IMR-90 (cell line): ENCODE measurements around the gene SMAD7. TPM values are rescaled to one million over a fixed set of nuclear protein-coding genes. Genes with fewer than 3 reads are reported as not detected.

Source experiments
- ATAC-seq: fragments of 200-7000 bp; cut with Tn5 transposase; 2 replicates; pipeline ENCODE4 v1.9.1; 2020; ENCODE audit warnings: low read depth, mild to moderate bottlenecking, moderate library complexity
- BruUV-seq: library from RNA; stranded (reverse); fragments of 400-500 nt; replicated peaks from 2 replicates; lab custom pipeline; 2021; lab: Mats Ljungman, UMichigan
- CTCF ChIA-PET: fragments of 300-600 bp; formaldehyde crosslinking; extraction: SDS; loops from one replicate; lab custom pipeline; 2021; ENCODE audit warnings: antibody characterized with exemption; lab: Yijun Ruan, JAX
- POLR2A ChIA-PET: fragments of 300-600 bp; sonication (Branson Sonifier 250); formaldehyde crosslinking; loops from one replicate; lab custom pipeline; 2022; ENCODE audit warnings: antibody characterized with exemption; ENCODE audit not compliant: unreplicated experiment; lab: Charles Lee
- DNase-seq: peaks from one replicate; pipeline ENCODE4 v3.0.0; 2013
- H2AFZ ChIP-seq: replicated peaks from 2 replicates; pipeline ENCODE3; 2013; ENCODE audit warnings: low read length, mild to moderate bottlenecking; ENCODE audit not compliant: poor library complexity
- H2AK5ac ChIP-seq: 2 replicates; pipeline ENCODE4 v1.6.1; 2013; ENCODE audit warnings: low read depth, low read length, inconsistent platforms
- H2AK9ac ChIP-seq: replicated peaks from 2 replicates; pipeline ENCODE3; 2013; ENCODE audit warnings: mild to moderate bottlenecking, low read depth, low read length, moderate library complexity; ENCODE audit not compliant: poor library complexity
- H2BK120ac ChIP-seq: 2 replicates; pipeline ENCODE4 v1.6.1; 2013; ENCODE audit warnings: low read depth, low read length, inconsistent platforms
- H2BK15ac ChIP-seq: 3 replicates; pipeline ENCODE4 v1.6.1; 2013; ENCODE audit warnings: low read depth, low read length, inconsistent platforms
- H2BK20ac ChIP-seq: 2 replicates; pipeline ENCODE4 v1.6.1; 2013; ENCODE audit warnings: low read depth, mild to moderate bottlenecking, inconsistent platforms, low read length, moderate library complexity
- H2BK5ac ChIP-seq: 2 replicates; pipeline ENCODE4 v1.6.1; 2013; ENCODE audit warnings: mild to moderate bottlenecking, low read depth, low read length, inconsistent platforms; ENCODE audit not compliant: poor library complexity, severe bottlenecking
- H3K14ac ChIP-seq: replicated peaks from 2 replicates; pipeline ENCODE4 v1.6.1; 2013; ENCODE audit warnings: low read depth, low read length, inconsistent platforms
- H3K18ac ChIP-seq: 2 replicates; pipeline ENCODE4 v1.6.1; 2013; ENCODE audit warnings: low read depth, low read length, control low read depth
- H3K23ac ChIP-seq: 2 replicates; pipeline ENCODE4 v1.6.1; 2013; ENCODE audit warnings: low read depth, low read length, inconsistent platforms
- H3K27ac ChIP-seq: 2 replicates; pipeline ENCODE4 v1.5.1; 2013; ENCODE audit warnings: mild to moderate bottlenecking, control low read depth, low read length; ENCODE audit not compliant: insufficient read depth
- H3K27me3 ChIP-seq: 2 replicates; pipeline ENCODE4 v1.6.1; 2013; ENCODE audit warnings: low read length; ENCODE audit not compliant: control insufficient read depth, insufficient read depth
- H3K36me3 ChIP-seq: 2 replicates; pipeline ENCODE4 v1.6.1; 2013; ENCODE audit warnings: low read length, mixed read lengths; ENCODE audit not compliant: control insufficient read depth, insufficient read depth
- H3K4ac ChIP-seq: 2 replicates; pipeline ENCODE4 v1.6.1; 2013; ENCODE audit warnings: low read depth, low read length, inconsistent platforms
- H3K4me1 ChIP-seq: 2 replicates; pipeline ENCODE4 v1.6.1; 2013; ENCODE audit warnings: low read length, mixed read lengths; ENCODE audit not compliant: control insufficient read depth, insufficient read depth
- H3K4me2 ChIP-seq: 2 replicates; pipeline ENCODE4 v1.6.1; 2013; ENCODE audit warnings: low read depth, mild to moderate bottlenecking, control low read depth, low read length, moderate library complexity
- H3K4me3 ChIP-seq: 2 replicates; pipeline ENCODE4 v1.5.1; 2013; ENCODE audit warnings: low read depth, mild to moderate bottlenecking, control low read depth, low read length, moderate library complexity; ENCODE audit not compliant: insufficient read depth
- H3K56ac ChIP-seq: 2 replicates; pipeline ENCODE4 v1.6.1; 2013; ENCODE audit warnings: low read length, inconsistent platforms; ENCODE audit not compliant: insufficient read depth; ENCODE audit errors: extremely low read depth
- H3K79me1 ChIP-seq, 2 experiments: 2 replicates each; pipeline ENCODE4 v1.6.1; 2013; ENCODE audit warnings: low read length in 2 of 2, inconsistent platforms in 1 of 2, low read depth in 1 of 2
- H3K9ac ChIP-seq: 2 replicates; pipeline ENCODE4 v1.6.1; 2013; ENCODE audit warnings: low read depth, low read length, control low read depth
- H3K9me1 ChIP-seq: 2 replicates; pipeline ENCODE4 v1.6.1; 2013; ENCODE audit warnings: low read length, inconsistent platforms; ENCODE audit not compliant: insufficient read depth
- H3K9me3 ChIP-seq: 2 replicates; pipeline ENCODE4 v1.6.1; 2013; ENCODE audit warnings: low read length; ENCODE audit not compliant: control insufficient read depth, insufficient read depth
- H4K20me1 ChIP-seq: 2 replicates; pipeline ENCODE4 v1.6.1; 2013; ENCODE audit warnings: low read length, inconsistent platforms; ENCODE audit not compliant: insufficient read depth
- H4K5ac ChIP-seq: 2 replicates; pipeline ENCODE4 v1.6.1; 2013; ENCODE audit warnings: mild to moderate bottlenecking, low read depth, low read length, control low read depth
- H4K8ac ChIP-seq, 2 experiments: 2 replicates each; pipeline ENCODE4 v1.6.1; 2013; ENCODE audit warnings: low read depth in 2 of 2, low read length in 2 of 2, control low read depth in 1 of 2, inconsistent platforms in 1 of 2
- H4K91ac ChIP-seq: 2 replicates; pipeline ENCODE4 v1.6.1; 2013; ENCODE audit warnings: low read depth, low read length, inconsistent platforms; ENCODE audit not compliant: insufficient read depth
- BHLHE40 ChIP-seq: fragments of 150-350 bp; IDR thresholded peaks from 2 replicates; pipeline ENCODE4 v1.6.1; 2016; ENCODE audit warnings: mild to moderate bottlenecking, low read depth, low read length
- CEBPB ChIP-seq: IDR thresholded peaks from 2 replicates; pipeline ENCODE4 v1.6.1; 2012; ENCODE audit warnings: low read depth, low read length, improper control_type of control experiment
- CHD1 ChIP-seq: IDR thresholded peaks from 2 replicates; pipeline ENCODE4 v1.6.1; 2012; ENCODE audit warnings: low read depth, low read length, improper control_type of control experiment
- CTCF ChIP-seq: conservative IDR thresholded peaks from 2 replicates; pipeline ENCODE4 v1.5.1; 2012; ENCODE audit warnings: mild to moderate bottlenecking, low read depth, low read length, improper control_type of control experiment
- ELK1 ChIP-seq: fragments of 150-350 bp; IDR thresholded peaks from 2 replicates; pipeline ENCODE4 v1.6.1; 2016; ENCODE audit warnings: low read depth, mild to moderate bottlenecking, low read length, moderate library complexity, borderline replicate concordance
- MAFK ChIP-seq: IDR thresholded peaks from 2 replicates; pipeline ENCODE4 v1.6.1; 2012; ENCODE audit warnings: low read depth, low read length, improper control_type of control experiment
- MAZ ChIP-seq: IDR thresholded peaks from 2 replicates; pipeline ENCODE4 v1.6.1; 2012; ENCODE audit warnings: low read depth, mild to moderate bottlenecking, low read length, improper control_type of control experiment, moderate library complexity, borderline replicate concordance
- NFE2L2 ChIP-seq: fragments of 150-350 bp; IDR thresholded peaks from 2 replicates; pipeline ENCODE4 v1.6.1; 2016; ENCODE audit warnings: low read depth, mild to moderate bottlenecking, low read length
- POLR2A ChIP-seq: IDR thresholded peaks from 2 replicates; pipeline ENCODE4 v1.6.1; 2012; ENCODE audit warnings: mild to moderate bottlenecking, low read depth, low read length
- SMC3 ChIP-seq: fragments of 150-350 bp; IDR thresholded peaks from 2 replicates; pipeline ENCODE4 v1.6.1; 2016; ENCODE audit warnings: low read depth, mild to moderate bottlenecking, antibody characterized with exemption, low read length, moderate library complexity
- WGBS, 2 experiments: methylation state at CpG; one replicate each; pipeline versions ENCODE4 v1.1.5 to v1.1.7; 2013; ENCODE audit warnings: missing lambda C conversion rate in 2 of 2; ENCODE audit not compliant: insufficient read length in 1 of 2; ENCODE audit errors: extremely low coverage in 2 of 2; 5-methylcytosine and 5-hydroxymethylcytosine counted together
- dilution Hi-C: fragments of 300-500 bp; cut with HindIII; formaldehyde crosslinking; loops from one replicate; pipeline ENCODE4 v1.14.3; 2018; ENCODE audit warnings: low sequenced_read_pairs; ENCODE audit not compliant: unreplicated experiment
- in situ Hi-C: fragments of 300-500 bp; cut with MboI; formaldehyde crosslinking; loops from 3 replicates; pipeline ENCODE4 v1.14.3; 2019; ENCODE audit warnings: low sequenced_read_pairs, inconsistent platforms, mixed read lengths
- intact Hi-C: fragments of 100-400 bp; cut with micrococcal nuclease; formaldehyde crosslinking; loops from 2 replicates; pipeline ENCODE4 v1.10.0; 2022
- polyA plus RNA-seq, 3 experiments: library from polyadenylated mRNA; depleted of rRNA; stranded (reverse); fragments of >200 nt; gene quantifications; 2 replicates each; pipeline ENCODE4 v1.2.3, GENCODE V29; 2012; ENCODE audit warnings: low replicate concordance in 1 of 3
- total RNA-seq: library from RNA; depleted of rRNA; stranded (reverse); fragments of >200 nt; gene quantifications from 2 replicates; pipeline ENCODE4 v1.2.3, GENCODE V29; 2012

SMAD7 gene
- total and polyA plus RNA-seq, 2 of the 4 experiments (the other 2 are of a cell fraction): 15.8 to 17.6 TPM

GRCh38 chr18:48926420-48926857 lies 24.3 kb downstream of the SMAD7 start:
- Histone ChIP-seq H3K4me3 (no peak overlapping the region), H3K27ac (no peak overlapping the region), H3K4me2 (no peak overlapping the region), H3K18ac (no peak overlapping the region), H3K4me1 (peaks cover 68% of the 10 kb centered on the region), H3K4ac (peak overlapping the region; percentile 34), H2BK15ac (no peak overlapping the region), H4K20me1 (peaks cover 80% of the 10 kb centered on the region), H2BK5ac (no peak overlapping the region), H4K91ac (0 out of 2 replicates have a peak overlapping the region, but pooled peaks have one; percentile 5), H4K5ac (no peak overlapping the region), H3K9me1 (peaks cover 38% of the 10 kb centered on the region), H3K14ac (peak overlapping the region; percentile 1; the same call in 1 of the 2 replicates), H2AK9ac (peak overlapping the region; percentile 11), H3K27me3 (no peaks in the 10 kb centered on the region), H3K36me3 (peaks cover 7% of the 10 kb centered on the region), H3K56ac (no peak overlapping the region), H4K8ac (no peak overlapping the region), H3K9me3 (no peaks in the 10 kb centered on the region), H3K9ac (no peak overlapping the region), H2AFZ (no peak overlapping the region), H3K23ac (peak overlapping the region; percentile 19; the same call in 1 of the 2 replicates), H3K79me1 (peaks cover 2 to 88% of the 10 kb centered on the region in 2 experiments; a peak in 3 of 4 replicates), H2BK120ac (peak overlapping the region; percentile 39), H2BK20ac (no peak overlapping the region), H2AK5ac (peak overlapping the region; percentile 6; the same call in 1 of the 2 replicates)
- CTCF ChIA-PET: no interaction called here
- BruUV-seq: no TSS peak
- ATAC-seq (no peak), DNase-seq (no peak)
- TF ChIP-seq CHD1 (no peak), MAZ (no peak), NFE2L2 (no peak), BHLHE40 (no peak), POLR2A (no peak), SMC3 (no peak), CEBPB (no peak), ELK1 (no peak), MAFK (no peak), CTCF (no peak)
- in situ Hi-C loops (loop anchor here (25.0 kb wide), 1 partner anchor 389 kb away; the partner anchor contains the start of gene CTIF), dilution Hi-C loops (no loop called here), intact Hi-C loops (no loop called here)
- POLR2A ChIA-PET: no interaction called here
- 55% methylated on average over 2 of the region's 14 CpGs; no CpG with 5 or more reads in 1 of the 2 experiments for WGBS, 2 experiments
